Erythroblast (primary cell): ENCODE data around the gene MBP.

Experiments used
- GATA1 ChIP-seq: IDR thresholded peaks from 2 replicates; pipeline ENCODE4 v1.6.1; 2011; ENCODE audit warnings: low read depth, mild to moderate bottlenecking, control low read depth, low read length, moderate library complexity
- POLR2A ChIP-seq: IDR thresholded peaks from 2 replicates; pipeline ENCODE4 v1.6.1; 2011; ENCODE audit warnings: mild to moderate bottlenecking, low read length

GRCh38 chr18:77073336-77074093, 59.1 kb downstream of the MBP start:
- TF ChIP-seq POLR2A, result no peak
- no peak for TF ChIP-seq GATA1
